Measurements from ENCODE around the gene ETV6. TPM values are rescaled to one million over a fixed set of nuclear protein-coding genes. Genes with fewer than 3 reads are reported as not detected.
A peak's percentile ranks its signal among the peaks of the same experiment; 100 is the strongest.

The ETV6 gene
- total and polyA plus RNA-seq, 3 donors from 2014 or later = 7.8 to 20.9 (median 16.3) TPM

DNA sequence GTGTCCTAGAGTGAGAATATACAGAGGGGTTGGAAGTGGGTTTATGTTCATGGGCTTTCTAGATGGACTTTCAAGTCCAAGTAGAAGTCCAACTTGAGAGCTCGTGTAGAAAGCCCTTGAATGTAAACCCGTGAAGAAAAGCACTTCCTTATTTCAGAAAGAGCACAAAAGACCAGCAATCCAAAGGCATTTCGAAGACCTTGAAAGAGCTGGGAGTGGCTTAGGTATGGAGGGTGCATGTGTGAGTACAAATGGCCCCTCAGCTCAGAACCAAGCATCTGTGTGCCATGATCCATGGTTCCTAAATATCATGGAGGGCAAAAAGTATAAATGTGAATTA, 160.7 kb downstream of the ETV6 start:
- Histone ChIP-seq H3K9me3 (no peaks in the 10 kb centered on the region), H3K27me3 (no peaks in the 10 kb centered on the region), H3K4me3 (no peak overlapping the region), H3K36me3 (ENCODE audit: low read depth, missing control alignments) (no peaks in the 10 kb centered on the region), H3K4me1 (peaks cover 37% of the 10 kb centered on the region), H3K27ac (peak overlapping the region in 1 of 2 donors; percentile 86)
- intact Hi-C loops (cut with DNase I; ENCODE audit: low total_unique reads) = no loop called here
- TF ChIP-seq, protein P1, sequence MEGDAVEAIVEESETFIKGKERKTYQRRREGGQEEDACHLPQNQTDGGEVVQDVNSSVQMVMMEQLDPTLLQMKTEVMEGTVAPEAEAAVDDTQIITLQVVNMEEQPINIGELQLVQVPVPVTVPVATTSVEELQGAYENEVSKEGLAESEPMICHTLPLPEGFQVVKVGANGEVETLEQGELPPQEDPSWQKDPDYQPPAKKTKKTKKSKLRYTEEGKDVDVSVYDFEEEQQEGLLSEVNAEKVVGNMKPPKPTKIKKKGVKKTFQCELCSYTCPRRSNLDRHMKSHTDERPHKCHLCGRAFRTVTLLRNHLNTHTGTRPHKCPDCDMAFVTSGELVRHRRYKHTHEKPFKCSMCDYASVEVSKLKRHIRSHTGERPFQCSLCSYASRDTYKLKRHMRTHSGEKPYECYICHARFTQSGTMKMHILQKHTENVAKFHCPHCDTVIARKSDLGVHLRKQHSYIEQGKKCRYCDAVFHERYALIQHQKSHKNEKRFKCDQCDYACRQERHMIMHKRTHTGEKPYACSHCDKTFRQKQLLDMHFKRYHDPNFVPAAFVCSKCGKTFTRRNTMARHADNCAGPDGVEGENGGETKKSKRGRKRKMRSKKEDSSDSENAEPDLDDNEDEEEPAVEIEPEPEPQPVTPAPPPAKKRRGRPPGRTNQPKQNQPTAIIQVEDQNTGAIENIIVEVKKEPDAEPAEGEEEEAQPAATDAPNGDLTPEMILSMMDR (IDR thresholded peaks at IDR 0.05) = no peak
- TF ChIP-seq POLR2A (IDR thresholded peaks at IDR 0.05) = no peak
- no peak for DNase-seq
- 86 to 97% methylated on average over 3 of the region's 3 CpGs for WGBS, 2 donors

DNA sequence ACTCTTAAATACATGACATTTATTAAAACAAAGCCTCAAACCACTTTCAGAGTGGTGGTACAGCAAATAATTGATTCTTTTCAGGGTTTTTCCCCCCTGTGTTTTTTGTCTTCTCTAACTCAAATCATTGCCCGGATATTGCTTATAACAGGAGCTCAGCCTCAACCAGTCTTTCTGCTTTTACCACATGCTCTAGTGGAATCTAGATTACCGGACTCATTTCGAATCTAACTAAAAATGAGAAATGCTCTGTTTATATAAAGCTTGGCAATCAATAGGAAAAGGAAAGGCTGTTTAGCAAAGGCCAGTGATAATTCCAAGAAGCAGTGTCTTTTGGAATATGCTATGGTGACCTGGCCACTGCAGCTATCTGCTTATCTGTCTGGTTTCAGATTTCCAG, 161.5 kb downstream of the ETV6 start:
- no peaks in the 10 kb centered on the region for H3K27me3 ChIP-seq
- no peaks in the 10 kb centered on the region for H3K9me3 ChIP-seq
- WGBS, 2 donors = 35 to 56% methylated on average over 3 of the region's 3 CpGs
- no peaks in the 10 kb centered on the region for H3K36me3 ChIP-seq (ENCODE audit: low read depth, missing control alignments)
- H3K4me1 ChIP-seq = peaks cover 37% of the 10 kb centered on the region
- peak overlapping the region; percentile 80 to 86 for H3K27ac ChIP-seq
- H3K4me3 ChIP-seq = no peak overlapping the region
- TF ChIP-seq, protein P1 (IDR thresholded peaks at IDR 0.05) = no peak
- TF ChIP-seq POLR2A (IDR thresholded peaks at IDR 0.05) = no peak
- intact Hi-C loops (cut with DNase I; ENCODE audit: low total_unique reads) = no loop called here
- no peak for DNase-seq

DNA sequence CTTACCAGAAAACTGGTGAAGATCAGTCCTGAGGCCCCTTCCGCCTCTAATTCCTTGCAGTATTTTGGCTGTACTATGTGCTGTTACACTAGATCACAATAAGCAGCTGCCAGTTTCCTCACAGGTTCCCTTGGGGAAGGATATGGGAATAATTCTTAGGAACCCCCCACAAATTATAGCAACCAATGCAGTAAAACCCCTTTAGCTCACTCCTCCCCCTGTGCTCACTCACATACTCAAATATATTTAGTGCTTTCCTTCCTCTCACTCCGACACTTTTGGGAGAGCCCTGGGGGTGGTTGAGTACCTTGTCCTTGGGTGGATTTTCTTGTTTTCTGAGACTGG, 162.7 kb downstream of the ETV6 start:
- no peak overlapping the region for H3K4me3 ChIP-seq
- H3K27ac ChIP-seq = peak overlapping the region; percentile 80 to 86
- no peaks in the 10 kb centered on the region for H3K27me3 ChIP-seq
- peaks cover 37% of the 10 kb centered on the region for H3K4me1 ChIP-seq
- intact Hi-C loops (cut with DNase I; ENCODE audit: low total_unique reads) = no loop called here
- WGBS, 2 donors = 38 to 40% methylated on average over 2 of the region's 2 CpGs
- no peak for TF ChIP-seq POLR2A (IDR thresholded peaks at IDR 0.05)
- TF ChIP-seq, protein P1 (IDR thresholded peaks at IDR 0.05) = no peak
- H3K9me3 ChIP-seq = no peaks in the 10 kb centered on the region
- no peak for DNase-seq
- H3K36me3 ChIP-seq (ENCODE audit: low read depth, missing control alignments) = no peaks in the 10 kb centered on the region

DNA sequence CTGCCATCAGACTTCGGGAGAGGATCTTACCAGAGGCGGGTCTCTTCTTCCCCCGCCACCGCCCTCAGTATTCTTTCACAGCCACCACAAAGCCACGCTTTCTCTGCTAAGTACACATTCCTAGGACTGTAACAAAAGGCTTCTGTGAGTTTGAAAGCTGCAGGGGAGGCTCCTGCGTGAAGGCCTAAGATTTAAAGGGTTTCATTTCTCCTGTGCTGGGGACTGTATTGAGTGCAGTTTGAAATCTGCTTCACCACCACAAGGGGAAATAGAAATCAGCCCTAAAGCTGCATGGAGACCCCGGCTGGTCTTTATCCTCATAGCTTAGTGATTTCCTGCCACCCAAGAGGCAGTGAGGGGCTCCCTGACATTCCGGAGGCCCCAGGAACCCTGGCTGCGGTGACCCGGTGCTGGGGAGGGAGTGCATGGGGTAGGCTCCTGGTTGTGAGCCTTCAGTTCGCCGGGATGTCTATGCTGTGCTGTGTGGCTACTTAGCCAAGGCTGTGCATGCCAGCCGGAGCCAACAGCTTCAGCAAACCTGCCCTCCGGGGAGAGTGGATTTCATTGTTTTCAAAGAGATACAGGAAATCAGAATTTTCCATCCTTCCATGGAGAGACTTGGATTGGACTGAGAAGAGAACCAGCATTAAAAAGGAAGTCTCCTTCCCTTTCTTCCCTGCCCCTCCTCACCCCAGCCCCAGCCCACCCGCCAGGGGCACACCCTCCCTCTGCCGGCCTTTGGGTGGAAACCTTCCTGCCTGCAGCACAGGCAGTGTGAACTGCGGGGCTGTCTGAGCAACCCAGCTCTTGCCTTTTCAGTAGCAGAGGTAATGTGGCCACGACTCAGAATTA, 163.3 kb downstream of the ETV6 start:
- 24 to 25% methylated on average over 15 to 18 of the region's 18 CpGs for WGBS, 2 donors
- H3K9me3 ChIP-seq = no peaks in the 10 kb centered on the region
- H3K4me1 ChIP-seq = peaks cover 37% of the 10 kb centered on the region
- H3K27ac ChIP-seq = peak overlapping the region; percentile 80 to 86
- DNase-seq = no peak
- no peak for TF ChIP-seq POLR2A (IDR thresholded peaks at IDR 0.05)
- TF ChIP-seq, protein P1 (IDR thresholded peaks at IDR 0.05) = no peak
- intact Hi-C loops (cut with DNase I; ENCODE audit: low total_unique reads) = no loop called here
- no peaks in the 10 kb centered on the region for H3K27me3 ChIP-seq
- no peaks in the 10 kb centered on the region for H3K36me3 ChIP-seq (ENCODE audit: low read depth, missing control alignments)
- H3K4me3 ChIP-seq = no peak overlapping the region

DNA sequence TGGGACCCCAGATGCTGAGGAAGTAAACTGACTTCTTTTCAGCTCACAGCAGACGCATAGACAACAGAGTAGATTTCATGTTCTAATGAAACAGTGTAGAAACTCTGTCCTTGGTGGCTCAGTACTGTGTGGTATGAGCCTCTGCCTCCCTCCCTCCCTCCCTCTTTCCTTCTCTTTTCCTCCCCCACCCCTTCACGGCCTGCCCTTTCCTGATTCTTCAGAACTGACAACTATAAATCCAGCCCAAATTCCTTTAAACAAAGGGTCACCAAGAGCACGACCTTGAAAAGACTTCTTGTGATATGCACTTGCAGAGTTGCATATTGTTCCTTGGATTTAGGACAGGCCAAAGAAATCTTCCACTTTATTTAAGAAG, 164.0 kb downstream of the ETV6 start:
- WGBS, 2 donors = 17 to 35% methylated on average over 3 of the region's 3 CpGs
- H3K4me3 ChIP-seq = no peak overlapping the region
- H3K27ac ChIP-seq = peak overlapping the region; percentile 80 to 86
- no peak for TF ChIP-seq POLR2A (IDR thresholded peaks at IDR 0.05)
- TF ChIP-seq, protein P1 (IDR thresholded peaks at IDR 0.05) = no peak
- no peaks in the 10 kb centered on the region for H3K36me3 ChIP-seq (ENCODE audit: low read depth, missing control alignments)
- no peaks in the 10 kb centered on the region for H3K9me3 ChIP-seq
- peaks cover 37% of the 10 kb centered on the region for H3K4me1 ChIP-seq
- peak; percentile 71 for DNase-seq
- H3K27me3 ChIP-seq = no peaks in the 10 kb centered on the region
- intact Hi-C loops (cut with DNase I; ENCODE audit: low total_unique reads) = no loop called here

Data from testis (tissue), 3 donors.